HG03432 (cell line): Measurements from ENCODE around the gene ZNF879.

Experiments
- ATAC-seq: cut with Tn5 transposase; IDR thresholded peaks from one replicate; pipeline ENCODE4 v1.9.1; 2021; ENCODE audit warnings: mild to moderate bottlenecking, moderate library complexity; ENCODE audit not compliant: unreplicated experiment

ZNF879 gene

DNA sequence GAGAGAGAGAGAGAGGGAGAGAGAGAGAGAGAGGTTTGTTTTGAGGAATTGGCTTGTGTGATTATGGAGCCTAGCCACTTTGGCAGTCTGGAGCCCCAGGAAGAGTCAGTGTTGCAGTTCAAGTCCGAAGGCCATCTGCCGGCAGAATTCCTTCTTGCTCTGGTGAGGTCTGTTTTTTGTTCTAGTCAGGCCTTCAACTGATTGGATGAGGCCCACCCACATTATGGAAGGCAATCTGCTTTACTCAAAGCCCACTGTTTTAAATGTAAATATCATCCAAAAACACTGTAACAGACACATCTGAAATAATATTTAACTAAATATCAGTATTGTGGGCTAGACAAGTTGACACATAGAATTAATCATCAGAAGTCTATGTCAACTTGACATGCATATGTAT is 17.0 kb upstream of the ZNF879 start:
- ATAC-seq: no peak

- ATAC-seq: no peak
Observed at GRCh38 chr5:179008667-179009066, 14.9 kb upstream of the ZNF879 start.

DNA sequence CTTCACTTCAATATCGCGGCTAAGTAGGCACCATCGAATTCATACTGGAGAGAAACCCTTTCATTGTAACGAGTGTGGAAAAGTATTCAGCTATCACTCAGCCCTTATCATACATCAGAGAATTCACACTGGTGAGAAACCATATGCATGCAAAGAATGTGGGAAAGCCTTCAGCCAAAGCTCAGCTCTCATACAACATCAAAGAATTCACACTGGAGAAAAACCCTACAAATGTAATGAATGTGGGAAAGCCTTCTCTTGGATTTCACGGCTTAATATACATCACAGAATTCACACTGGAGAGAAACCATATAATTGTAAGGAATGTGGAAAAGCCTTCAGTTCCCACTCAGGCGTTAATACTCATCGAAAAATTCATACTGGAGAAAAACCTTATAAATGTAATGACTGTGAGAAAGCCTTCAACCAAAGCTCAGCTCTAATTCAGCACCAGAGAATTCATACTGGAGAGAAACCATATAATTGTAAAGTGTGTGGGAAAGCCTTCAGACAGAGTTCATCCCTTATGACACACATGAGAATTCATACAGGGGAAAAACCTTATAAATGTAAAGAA is 9.5 kb downstream of the ZNF879 start:
- no peak for ATAC-seq

- no peak for ATAC-seq
Observed at GRCh38 chr5:179044765-179045164, 21.2 kb downstream of the ZNF879 start.

DNA sequence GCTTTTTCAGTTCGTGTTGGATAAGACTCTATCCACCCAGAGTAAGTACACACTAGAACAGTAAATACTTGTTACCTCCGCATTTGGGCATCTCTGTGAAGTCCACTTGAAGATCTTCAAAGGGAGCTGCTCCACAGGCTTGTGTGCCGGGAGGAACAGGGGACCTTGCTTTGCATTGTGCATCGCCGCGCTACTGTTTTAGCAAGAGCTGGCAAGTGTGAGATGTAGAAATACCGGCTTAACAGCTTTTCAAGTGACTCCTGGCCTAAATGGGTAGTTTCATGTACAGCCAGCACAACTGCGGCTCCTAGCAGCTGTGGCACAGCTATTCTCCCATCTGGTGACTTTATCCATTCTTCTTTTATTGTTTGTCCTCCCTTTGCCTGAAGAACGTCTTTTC is 28.2 kb downstream of the ZNF879 start:
- no peak for ATAC-seq

- no peak for ATAC-seq
Observed at GRCh38 chr5:179054036-179054785, 30.6 kb downstream of the ZNF879 start.

- no peak for ATAC-seq
Observed at GRCh38 chr5:179054876-179055275, 31.3 kb downstream of the ZNF879 start.

DNA sequence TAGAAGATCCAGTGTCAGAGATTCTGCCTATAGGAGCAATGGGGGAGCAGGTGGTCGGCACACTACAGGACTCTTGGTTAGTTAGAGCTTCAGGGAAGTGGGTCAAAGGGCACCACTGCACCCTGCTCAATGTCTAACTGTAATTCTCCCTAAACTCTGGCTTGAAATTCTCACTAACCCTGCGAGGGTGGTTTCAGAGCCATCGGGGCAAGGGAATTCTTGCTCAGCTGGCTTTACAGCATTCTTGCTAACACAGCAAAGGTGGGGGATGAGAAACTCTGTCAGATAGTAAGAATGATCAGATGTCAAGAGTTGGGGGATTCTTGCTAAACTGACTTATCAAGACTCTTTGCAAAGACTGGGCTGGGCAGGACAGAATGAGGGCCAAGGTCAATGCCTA is 31.8 kb downstream of the ZNF879 start:
- no peak for ATAC-seq

DNA sequence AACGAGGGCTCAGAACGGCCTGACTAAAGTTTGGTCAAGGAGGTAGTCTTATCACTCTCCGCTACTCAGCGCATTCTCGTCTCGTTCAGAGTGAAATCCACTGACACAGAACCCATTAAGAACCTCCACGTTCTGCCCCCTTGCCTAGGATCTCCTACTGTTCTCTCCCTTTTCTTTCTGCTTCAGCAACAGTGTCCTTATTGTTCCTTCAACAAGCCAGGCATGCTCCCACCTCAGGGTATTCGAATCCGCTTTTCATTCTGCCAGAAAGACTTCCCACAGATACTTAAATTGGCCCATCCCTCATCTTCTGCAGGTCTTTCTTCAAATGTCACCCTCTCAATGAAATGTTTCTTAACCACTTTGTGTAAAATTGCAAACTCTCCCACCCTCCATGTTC is 32.2 kb downstream of the ZNF879 start:
- ATAC-seq: no peak

- no peak for ATAC-seq
Observed at GRCh38 chr5:179060116-179061008, 36.8 kb downstream of the ZNF879 start, which contains the start of gene ZNF354C. ZNF354C (plus strand) TSS chr5:179060373; CDS start chr5:179062069, 1,696 bp downstream.

DNA sequence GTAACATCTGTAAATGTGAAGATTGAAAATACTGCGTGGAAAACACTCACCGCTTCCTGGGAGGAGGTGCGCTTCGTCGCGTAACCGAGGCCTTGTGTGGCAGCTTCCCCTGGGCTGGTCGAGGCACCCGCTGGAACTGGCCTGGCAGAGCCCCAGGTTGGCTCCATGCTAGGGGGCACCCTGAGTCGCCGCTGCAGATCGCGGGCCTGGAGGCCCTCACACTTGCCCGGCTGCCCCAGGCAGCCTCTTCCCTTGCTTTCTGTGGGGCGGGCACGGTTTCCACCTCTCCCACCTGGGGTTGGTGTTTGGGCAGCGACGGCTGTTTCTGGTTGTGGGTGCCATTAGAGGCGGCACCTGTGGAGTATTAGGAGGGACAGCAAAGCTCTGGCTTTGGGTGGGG is 37.4 kb downstream of the ZNF879 start:
- ATAC-seq: no peak

- no peak for ATAC-seq
Observed at GRCh38 chr5:179065703-179066102, 42.1 kb downstream of the ZNF879 start.

- ATAC-seq: no peak
Observed at GRCh38 chr5:179079165-179079987, 55.8 kb downstream of the ZNF879 start.

DNA sequence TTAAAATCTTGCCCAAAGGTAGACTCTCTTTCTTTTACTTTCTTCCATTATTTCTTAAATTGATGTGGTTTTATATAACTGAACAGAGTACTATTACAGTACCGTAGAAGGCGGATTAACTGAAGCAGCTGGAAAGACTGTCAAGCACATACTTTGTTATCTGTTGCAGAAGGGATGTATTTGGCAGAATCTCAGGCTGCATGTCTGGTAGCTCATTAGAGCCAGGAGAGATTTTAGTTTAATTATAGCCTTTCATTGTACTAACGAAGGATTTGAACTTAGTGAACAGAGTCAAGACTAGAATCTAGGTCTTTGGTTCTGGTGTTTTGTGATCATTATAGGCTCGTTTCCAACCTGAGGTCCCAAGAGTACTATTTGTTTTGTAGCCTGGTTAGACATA is 57.1 kb downstream of the ZNF879 start:
- ATAC-seq: no peak
